OCI-LY3 (cell line): ENCODE data around the gene GIMAP8.

Experiments used
- CTCF ChIP-seq: fragments of 200-600, 300-600 bp; sonication (generic); IDR thresholded peaks from 2 replicates; pipeline ENCODE4 v1.5.1; 2014; ENCODE audit warnings: antibody characterized with exemption, low read length, low read depth
- EZH2phosphoT487 ChIP-seq: fragments of 200-600 bp; shearing (Covaris generic); IDR thresholded peaks from 2 replicates; pipeline ENCODE4 v1.6.1; 2018; ENCODE audit warnings: antibody characterized with exemption, mixed run types, low read depth

GRCh38 chr7:150466477-150466876, 16.0 kb downstream of the GIMAP8 start:
- no peak for TF ChIP-seq CTCF
- TF ChIP-seq EZH2phosphoT487, result no peak
